T-helper 2 cell treated with Interferon-gamma antibody and Interleukin-4, amounts not matched to agents 5 μg/mL and 100 μg/mL, for 36 hours (primary cell): ENCODE measurements around the gene TBC1D4.

Experiments used
- DNase-seq: peaks from one replicate; pipeline ENCODE4 v3.0.0; 2021; ENCODE audit warnings: low spot score
- H3K27ac Mint-ChIP-seq: one replicate; pipeline ENCODE4 v1.8.0; 2021; ENCODE audit warnings: mild to moderate bottlenecking, mixed read lengths
- H3K27me3 Mint-ChIP-seq: one replicate; pipeline ENCODE4 v1.8.0; 2021; ENCODE audit warnings: low read depth, mixed read lengths
- H3K36me3 Mint-ChIP-seq: one replicate; pipeline ENCODE4 v1.8.0; 2021; ENCODE audit warnings: low read depth, mixed read lengths
- H3K4me1 Mint-ChIP-seq: one replicate; pipeline ENCODE4 v1.8.0; 2021; ENCODE audit warnings: low read depth, mixed read lengths
- H3K4me3 Mint-ChIP-seq: one replicate; pipeline ENCODE4 v1.8.0; 2022; ENCODE audit warnings: mild to moderate bottlenecking, moderate library complexity, mixed read lengths
- H3K9me3 Mint-ChIP-seq: one replicate; pipeline ENCODE4 v1.8.0; 2021; ENCODE audit warnings: mixed read lengths

Gene TBC1D4

GRCh38 chr13:75505327-75505726 lies 23.4 kb upstream of the TBC1D4 start:
- H3K27me3 Mint-ChIP-seq: peaks cover under 1% of the 10 kb centered on the region
- H3K9me3 Mint-ChIP-seq: no peaks in the 10 kb centered on the region
- no peak overlapping the region for H3K4me3 Mint-ChIP-seq
- H3K36me3 Mint-ChIP-seq: no peaks in the 10 kb centered on the region
- no peaks in the 10 kb centered on the region for H3K4me1 Mint-ChIP-seq
- no peak overlapping the region for H3K27ac Mint-ChIP-seq
- no peak for DNase-seq

GRCh38 chr13:75495938-75496337 lies 14.0 kb upstream of the TBC1D4 start:
- Mint-ChIP-seq H3K27me3 (peaks cover 2% of the 10 kb centered on the region), H3K36me3 (no peaks in the 10 kb centered on the region), H3K4me1 (no peaks in the 10 kb centered on the region), H3K4me3 (no peak overlapping the region), H3K27ac (no peak overlapping the region), H3K9me3 (no peaks in the 10 kb centered on the region)
- no peak for DNase-seq

GRCh38 chr13:75494491-75494890 lies 12.5 kb upstream of the TBC1D4 start:
- Mint-ChIP-seq H3K36me3 (no peaks in the 10 kb centered on the region), H3K9me3 (no peaks in the 10 kb centered on the region), H3K27ac (no peak overlapping the region), H3K27me3 (peaks cover 2% of the 10 kb centered on the region), H3K4me1 (peaks cover 4% of the 10 kb centered on the region), H3K4me3 (no peak overlapping the region)
- no peak for DNase-seq

DNA sequence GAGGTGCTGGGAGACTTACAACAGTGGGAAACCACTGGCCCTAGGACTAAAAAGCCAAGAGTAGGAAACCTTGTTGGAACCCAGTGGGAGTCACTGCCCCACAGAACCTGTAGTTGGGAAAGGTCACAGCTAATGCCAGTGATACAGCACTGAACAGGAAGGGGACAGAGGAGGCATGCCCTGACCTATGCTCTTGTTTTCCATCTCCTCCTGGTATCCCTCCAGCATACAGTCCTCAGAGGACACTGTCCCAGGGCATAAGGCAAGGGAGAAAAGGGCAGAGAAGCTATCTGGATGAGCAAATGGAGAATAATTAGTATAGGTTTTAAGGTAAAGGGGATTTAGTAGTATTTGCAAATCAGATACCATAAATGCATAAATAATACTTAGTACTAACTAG lies 11.2 kb upstream of the TBC1D4 start:
- H3K36me3 Mint-ChIP-seq: no peaks in the 10 kb centered on the region
- peaks cover 4% of the 10 kb centered on the region for H3K4me1 Mint-ChIP-seq
- H3K27me3 Mint-ChIP-seq: no peaks in the 10 kb centered on the region
- H3K27ac Mint-ChIP-seq: no peak overlapping the region
- H3K9me3 Mint-ChIP-seq: no peaks in the 10 kb centered on the region
- no peak for DNase-seq
- no peak overlapping the region for H3K4me3 Mint-ChIP-seq

- H3K36me3 Mint-ChIP-seq: no peaks in the 10 kb centered on the region
- H3K4me3 Mint-ChIP-seq: no peak overlapping the region
- peaks cover 2% of the 10 kb centered on the region for H3K27me3 Mint-ChIP-seq
- peaks cover 4% of the 10 kb centered on the region for H3K4me1 Mint-ChIP-seq
- DNase-seq: no peak
- H3K27ac Mint-ChIP-seq: no peak overlapping the region
- no peaks in the 10 kb centered on the region for H3K9me3 Mint-ChIP-seq
Observed at GRCh38 chr13:75492389-75492788, 10.4 kb upstream of the TBC1D4 start.

GRCh38 chr13:75491376-75491775 lies 9.4 kb upstream of the TBC1D4 start:
- no peaks in the 10 kb centered on the region for H3K36me3 Mint-ChIP-seq
- no peak for DNase-seq
- H3K9me3 Mint-ChIP-seq: no peaks in the 10 kb centered on the region
- H3K4me3 Mint-ChIP-seq: no peak overlapping the region
- H3K27ac Mint-ChIP-seq: no peak overlapping the region
- H3K27me3 Mint-ChIP-seq: peaks cover 9% of the 10 kb centered on the region
- H3K4me1 Mint-ChIP-seq: peaks cover 8% of the 10 kb centered on the region

DNA sequence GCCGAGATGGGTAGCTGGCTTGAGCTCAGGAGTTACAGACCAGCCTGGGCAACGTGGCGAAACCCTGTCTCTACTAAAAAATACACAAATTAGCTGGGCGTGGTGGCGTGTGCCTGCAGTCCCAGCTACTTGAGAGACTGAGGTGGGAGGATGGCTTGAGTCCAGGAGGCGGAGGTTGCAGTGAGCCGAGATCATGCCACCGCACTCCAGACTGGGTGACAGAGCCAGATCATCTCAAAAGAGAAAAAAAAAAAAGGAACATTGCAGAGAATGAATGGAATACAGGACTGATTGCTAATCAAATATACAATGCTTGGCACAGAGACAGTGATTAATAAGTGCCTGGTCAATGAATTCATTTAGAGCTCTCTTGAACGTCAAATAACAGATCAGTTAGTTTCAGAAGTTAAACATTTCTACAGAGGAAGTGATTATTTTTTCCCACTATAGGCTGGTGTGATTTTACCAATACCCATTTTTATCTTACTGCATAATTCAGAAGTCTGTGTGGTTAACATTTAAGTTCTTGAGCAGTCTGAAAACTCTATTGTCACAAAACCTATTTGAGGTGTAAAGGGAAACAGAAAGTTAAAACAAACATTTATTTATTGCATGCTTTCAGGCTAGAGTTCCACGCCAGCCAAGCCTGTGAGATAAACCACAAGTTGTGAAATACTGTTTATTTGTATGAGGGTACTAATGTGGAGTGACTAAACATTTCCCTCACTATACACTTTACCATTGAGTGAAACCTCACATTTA lies 7.7 kb upstream of the TBC1D4 start:
- H3K36me3 Mint-ChIP-seq: no peaks in the 10 kb centered on the region
- peak; percentile 24 for DNase-seq
- H3K4me1 Mint-ChIP-seq: peaks cover 13% of the 10 kb centered on the region
- peaks cover 19% of the 10 kb centered on the region for H3K27me3 Mint-ChIP-seq
- H3K27ac Mint-ChIP-seq: no peak overlapping the region
- no peak overlapping the region for H3K4me3 Mint-ChIP-seq
- H3K9me3 Mint-ChIP-seq: no peaks in the 10 kb centered on the region

GRCh38 chr13:75486146-75487062 lies 4.4 kb upstream of the TBC1D4 start:
- no peak overlapping the region for H3K27ac Mint-ChIP-seq
- peaks cover 18% of the 10 kb centered on the region for H3K4me1 Mint-ChIP-seq
- H3K27me3 Mint-ChIP-seq: peaks cover 31% of the 10 kb centered on the region
- H3K4me3 Mint-ChIP-seq: no peak overlapping the region
- no peak for DNase-seq
- no peaks in the 10 kb centered on the region for H3K9me3 Mint-ChIP-seq
- H3K36me3 Mint-ChIP-seq: no peaks in the 10 kb centered on the region

DNA sequence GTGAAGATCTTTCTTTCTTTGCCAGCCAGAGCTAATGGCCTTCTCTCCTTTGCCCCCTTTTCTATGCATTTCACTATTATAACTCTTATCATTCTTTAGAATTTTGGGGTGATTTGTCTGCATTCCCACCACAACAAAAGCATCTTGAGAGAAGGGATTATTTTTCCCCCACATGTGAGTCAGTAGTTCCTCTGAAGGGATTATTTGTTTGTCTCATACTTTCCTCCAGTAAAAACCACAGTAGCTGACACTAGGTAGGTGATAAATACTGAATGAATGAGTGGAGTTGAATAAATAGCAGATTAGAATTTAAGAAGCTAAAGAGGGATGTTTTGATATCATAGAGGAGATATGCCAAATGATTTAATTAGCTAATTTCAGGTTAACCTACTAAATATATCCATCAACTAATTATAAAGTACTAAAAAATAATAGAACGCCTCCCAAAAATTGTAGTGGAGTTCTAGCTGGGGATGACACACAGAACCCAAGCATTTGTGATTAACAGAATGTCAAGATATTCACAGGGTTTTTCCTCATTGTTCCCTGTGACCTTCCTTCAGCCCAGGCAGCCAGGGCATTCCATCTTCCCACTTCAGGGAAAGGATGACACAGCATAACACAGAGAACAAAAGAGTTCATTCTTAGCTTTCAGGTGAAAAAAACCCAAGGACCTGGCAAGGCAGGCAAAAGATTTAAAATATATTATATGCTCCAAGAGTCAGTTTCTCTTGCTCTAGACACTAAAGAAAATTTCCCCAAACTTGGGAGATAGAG lies 3.5 kb upstream of the TBC1D4 start:
- H3K9me3 Mint-ChIP-seq: no peaks in the 10 kb centered on the region
- H3K4me3 Mint-ChIP-seq: no peak overlapping the region
- peaks cover 39% of the 10 kb centered on the region for H3K27me3 Mint-ChIP-seq
- H3K36me3 Mint-ChIP-seq: no peaks in the 10 kb centered on the region
- H3K27ac Mint-ChIP-seq: no peak overlapping the region
- DNase-seq: no peak
- peaks cover 20% of the 10 kb centered on the region for H3K4me1 Mint-ChIP-seq

- Mint-ChIP-seq H3K36me3 (no peaks in the 10 kb centered on the region), H3K4me1 (peaks cover 17% of the 10 kb centered on the region), H3K27me3 (peaks cover 65% of the 10 kb centered on the region), H3K4me3 (peak overlapping the region; percentile 98), H3K9me3 (no peaks in the 10 kb centered on the region), H3K27ac (no peak overlapping the region)
- DNase-seq: no peak
Observed at GRCh38 chr13:75482820-75483079, 781 bp upstream of the TBC1D4 start.

DNA sequence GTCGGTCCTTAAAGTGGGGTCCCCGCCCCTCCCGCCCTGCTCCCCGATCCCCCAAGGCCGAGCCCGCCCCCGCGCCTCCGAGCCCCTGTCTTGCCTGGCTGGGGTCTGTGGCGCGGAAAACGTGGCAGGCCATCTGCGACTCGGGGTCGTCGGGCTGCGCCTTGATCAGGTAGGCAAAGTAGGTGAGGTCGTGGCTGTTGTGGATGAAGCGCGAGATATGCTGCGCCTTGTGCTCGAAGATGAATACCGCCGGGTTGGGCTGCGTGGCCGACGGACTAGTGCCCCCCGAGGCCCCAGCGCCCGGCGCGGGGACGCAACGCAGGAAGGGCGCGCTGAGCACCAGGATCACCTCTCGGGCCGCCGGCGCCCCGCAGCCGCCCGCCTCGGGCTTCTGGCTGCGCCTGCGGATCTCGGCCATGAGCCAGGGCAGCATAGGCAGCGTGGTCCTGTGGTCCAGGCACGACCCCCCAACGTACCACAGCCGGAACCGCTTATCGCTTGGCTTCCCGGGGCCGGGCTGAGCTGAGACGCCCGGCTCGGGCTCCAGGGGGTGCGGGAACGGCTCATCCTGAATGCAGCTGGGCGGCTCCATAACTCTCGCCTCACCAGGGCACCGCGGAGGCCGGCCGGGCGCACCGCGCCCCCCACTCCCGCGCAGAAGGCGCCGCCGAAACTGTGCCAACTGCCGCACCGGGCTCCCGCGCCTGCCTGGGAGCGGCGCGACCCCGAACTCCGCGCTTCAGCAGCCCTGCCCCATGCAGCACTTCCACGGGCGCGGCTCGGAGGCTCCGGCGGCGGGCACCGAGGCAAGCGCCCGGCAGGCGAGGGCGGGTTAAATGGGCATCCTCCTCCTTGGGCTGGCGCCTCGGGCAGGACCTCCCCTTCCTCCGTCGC lies 546 bp downstream of the TBC1D4 start:
- H3K4me3 Mint-ChIP-seq: peak overlapping the region; percentile 76
- peaks cover 64% of the 10 kb centered on the region for H3K27me3 Mint-ChIP-seq
- peaks cover 13% of the 10 kb centered on the region for H3K4me1 Mint-ChIP-seq
- no peak overlapping the region for H3K27ac Mint-ChIP-seq
- peak; percentile 23 for DNase-seq
- H3K36me3 Mint-ChIP-seq: no peaks in the 10 kb centered on the region
- no peaks in the 10 kb centered on the region for H3K9me3 Mint-ChIP-seq

GRCh38 chr13:75480671-75481175 lies 1.2 kb downstream of the TBC1D4 start:
- peaks cover 60% of the 10 kb centered on the region for H3K27me3 Mint-ChIP-seq
- no peak overlapping the region for H3K27ac Mint-ChIP-seq
- H3K4me3 Mint-ChIP-seq: peak overlapping the region; percentile 76
- no peaks in the 10 kb centered on the region for H3K9me3 Mint-ChIP-seq
- peaks cover 9% of the 10 kb centered on the region for H3K4me1 Mint-ChIP-seq
- no peaks in the 10 kb centered on the region for H3K36me3 Mint-ChIP-seq
- DNase-seq: peak; percentile 25

DNA sequence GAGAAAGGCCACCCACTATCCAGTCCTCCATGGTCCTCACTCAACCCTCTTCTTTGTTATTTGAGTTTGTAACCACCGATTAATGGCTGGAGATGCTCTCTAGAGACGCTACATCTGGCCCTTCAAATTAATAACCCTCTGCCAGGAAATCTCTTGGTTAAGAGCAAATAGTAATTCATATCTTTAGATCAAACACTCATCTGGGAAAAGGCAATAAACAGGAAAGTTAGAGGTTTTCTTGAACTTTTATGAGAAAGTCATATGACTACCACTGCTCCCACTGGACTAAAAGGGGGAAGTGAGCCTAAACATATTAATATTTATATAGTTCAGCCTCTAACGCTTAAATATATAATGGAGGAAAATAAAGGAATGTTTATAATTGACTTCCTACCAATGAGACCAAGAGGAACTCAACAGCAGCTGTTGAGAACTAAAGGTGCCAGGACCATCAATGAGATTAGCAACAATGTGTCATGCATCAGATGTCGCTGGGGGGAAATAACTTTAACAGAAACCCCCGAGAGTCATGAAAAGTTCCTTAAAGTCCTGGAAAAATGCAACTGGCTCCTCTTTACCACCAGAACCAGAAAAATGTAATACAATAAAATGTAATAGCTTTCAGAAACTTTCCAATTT lies 2.7 kb downstream of the TBC1D4 start:
- DNase-seq: no peak
- Mint-ChIP-seq H3K9me3 (no peaks in the 10 kb centered on the region), H3K27ac (no peak overlapping the region), H3K4me1 (peaks cover 9% of the 10 kb centered on the region), H3K27me3 (peaks cover 54% of the 10 kb centered on the region), H3K36me3 (no peaks in the 10 kb centered on the region), H3K4me3 (no peak overlapping the region)
